Measurements from ENCODE around the gene RHOB. TPM values are rescaled to one million over a fixed set of nuclear protein-coding genes. Genes with fewer than 3 reads are reported as not detected.
"Not testable (repeated sequence)": the region's sequence is repeated elsewhere in the genome, so short reads cannot be mapped to it uniquely, and the experiment has no call there.

The RHOB gene
- total RNA-seq, 1 donor from 2014 or later: 3.5 TPM

- intact Hi-C loops (cut with micrococcal nuclease): loop anchor here (1.0 kb wide), 2 partner anchors 96 to 180 kb away; no protein-coding TSS in a partner anchor
Observed at GRCh38 chr2:20422402-20423271, 24.2 kb upstream of the RHOB start.

- intact Hi-C loops (cut with micrococcal nuclease): loop anchor here (1.0 kb wide), 2 partner anchors 97 to 181 kb away; no protein-coding TSS in a partner anchor
Observed at GRCh38 chr2:20423359-20423758, 23.5 kb upstream of the RHOB start.

- intact Hi-C loops (cut with micrococcal nuclease): loop anchor here (1.0 kb wide), 2 partner anchors 98 to 182 kb away; no protein-coding TSS in a partner anchor
Observed at GRCh38 chr2:20423847-20424246, 23.0 kb upstream of the RHOB start.

- intact Hi-C loops (cut with micrococcal nuclease): no loop called here
Observed at GRCh38 chr2:20424300-20425290, 22.3 kb upstream of the RHOB start.

- intact Hi-C loops (cut with micrococcal nuclease): no loop called here
Observed at GRCh38 chr2:20425371-20425881, 21.4 kb upstream of the RHOB start.

- intact Hi-C loops (cut with micrococcal nuclease): no loop called here
Observed at GRCh38 chr2:20425884-20426283, 21.0 kb upstream of the RHOB start.

GRCh38 chr2:20427931-20428526 lies 18.8 kb upstream of the RHOB start:
- intact Hi-C loops (cut with micrococcal nuclease): no loop called here

GRCh38 chr2:20428717-20429490 lies 18.0 kb upstream of the RHOB start:
- intact Hi-C loops (cut with micrococcal nuclease): no loop called here

GRCh38 chr2:20429528-20429927 lies 17.3 kb upstream of the RHOB start:
- intact Hi-C loops (cut with micrococcal nuclease): no loop called here

- intact Hi-C loops (cut with micrococcal nuclease): loop anchor here (2.0 kb wide), 1 partner anchor 65 kb away; no protein-coding TSS in a partner anchor
Observed at GRCh38 chr2:20430035-20430434, 16.8 kb upstream of the RHOB start.

GRCh38 chr2:20430461-20431300 lies 16.2 kb upstream of the RHOB start:
- intact Hi-C loops (cut with micrococcal nuclease): loop anchor here (2.0 kb wide), 1 partner anchor 66 kb away; no protein-coding TSS in a partner anchor

- intact Hi-C loops (cut with micrococcal nuclease): loop anchor here (2.0 kb wide), 1 partner anchor 66 kb away; no protein-coding TSS in a partner anchor
Observed at GRCh38 chr2:20431301-20431698, 15.6 kb upstream of the RHOB start.

GRCh38 chr2:20431772-20432171 lies 15.1 kb upstream of the RHOB start:
- intact Hi-C loops (cut with micrococcal nuclease): loop anchor here (2.0 kb wide), 1 partner anchor 67 kb away; no protein-coding TSS in a partner anchor

- intact Hi-C loops (cut with micrococcal nuclease): no loop called here
Observed at GRCh38 chr2:20432714-20433113, 14.2 kb upstream of the RHOB start.

- intact Hi-C loops (cut with micrococcal nuclease): no loop called here
Observed at GRCh38 chr2:20433249-20433648, 13.6 kb upstream of the RHOB start.

GRCh38 chr2:20433946-20434553 lies 12.8 kb upstream of the RHOB start:
- intact Hi-C loops (cut with micrococcal nuclease): no loop called here

- intact Hi-C loops (cut with micrococcal nuclease): no loop called here
Observed at GRCh38 chr2:20434588-20435294, 12.1 kb upstream of the RHOB start.

- intact Hi-C loops (cut with micrococcal nuclease): not testable (repeated sequence)
Observed at GRCh38 chr2:20435456-20435855, 11.4 kb upstream of the RHOB start.

Measured in T-helper 1 cell treated with Interleukin-12 subunit alpha and Interleukin-12 subunit beta and Interleukin-4 antibody, amounts not matched to agents 30 ng/mL and 1 ng/mL, for 36 hours (primary cell).